GM12892 (cell line): ENCODE data around the gene CSNK2A1.
A peak's percentile ranks its signal among the peaks of the same experiment; 100 is the strongest.
"Not testable (repeated sequence)": the region's sequence is repeated elsewhere in the genome, so short reads cannot be mapped to it uniquely, and the experiment has no call there.

Experiments
- DNase-seq: peaks from one replicate; pipeline ENCODE4 v3.0.0; 2011; ENCODE audit not compliant: insufficient read length
- FAIRE-seq: peaks from 2 replicates; lab custom pipeline; 2011; peaks lifted over from hg19 to GRCh38; lab: Jason Lieb, UNC
- POLR2A ChIP-seq: IDR thresholded peaks from 2 replicates; pipeline ENCODE4 v1.6.1; 2011; ENCODE audit warnings: low read depth, low read length, control low read depth
- POLR2AphosphoS5 ChIP-seq: IDR thresholded peaks from 2 replicates; pipeline ENCODE4 v1.6.1; 2011; ENCODE audit warnings: low read depth, low read length, control low read depth
- TAF1 ChIP-seq: IDR thresholded peaks from 2 replicates; pipeline ENCODE4 v1.6.1; 2011; ENCODE audit warnings: low read depth, mild to moderate bottlenecking, control low read depth, low read length, borderline replicate concordance

Gene CSNK2A1

DNA sequence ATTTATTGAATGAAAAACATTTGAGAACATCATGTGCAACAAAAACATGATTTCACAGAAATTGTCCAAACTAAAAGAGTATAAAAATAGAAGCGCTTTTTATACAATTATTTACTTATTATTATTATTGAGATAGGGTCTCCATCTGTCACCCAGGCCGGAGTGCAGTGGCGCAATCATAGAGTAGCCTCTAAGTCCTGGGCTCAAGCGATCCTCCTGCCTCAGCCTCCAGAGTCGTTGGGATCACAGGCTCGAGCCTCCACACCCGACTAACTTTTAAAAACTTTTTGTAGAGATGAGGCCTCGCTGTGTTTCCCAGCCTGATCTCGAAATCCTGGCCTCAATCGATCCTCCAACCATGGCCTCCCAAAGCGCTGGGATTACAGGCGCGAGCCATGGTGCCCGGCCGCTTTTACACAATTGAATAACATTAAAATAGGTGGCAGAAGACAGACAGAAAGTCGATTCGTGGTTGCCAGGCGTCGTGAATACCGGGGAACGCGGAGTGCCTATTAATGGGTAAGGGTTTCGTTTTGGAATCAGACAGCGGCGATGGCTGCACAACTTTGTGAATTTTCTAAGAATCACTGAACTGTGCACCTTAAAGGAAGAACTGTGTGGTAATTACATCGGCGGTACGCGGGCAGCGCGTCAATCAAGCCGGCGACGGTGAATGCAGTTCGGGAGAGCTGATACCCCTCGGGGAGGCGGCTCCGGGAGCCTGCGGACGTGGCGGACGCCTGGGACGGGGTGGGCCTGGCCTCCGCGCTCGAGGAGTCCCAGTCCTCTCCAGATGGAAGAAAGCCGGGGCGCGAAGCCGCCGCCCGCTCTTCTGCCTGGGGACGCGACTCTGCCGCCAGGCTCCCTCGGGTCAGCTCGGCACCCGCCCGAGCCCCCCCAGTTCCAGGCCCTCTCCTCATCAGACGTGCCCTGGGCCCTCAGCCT is 82.1 kb downstream of the CSNK2A1 start:
- FAIRE-seq (peak; percentile 46), DNase-seq (no peak)
- TF ChIP-seq POLR2A (no peak), POLR2AphosphoS5 (no peak), TAF1 (0 out of 2 replicates have a peak, but pooled peaks have one; percentile 3)

DNA sequence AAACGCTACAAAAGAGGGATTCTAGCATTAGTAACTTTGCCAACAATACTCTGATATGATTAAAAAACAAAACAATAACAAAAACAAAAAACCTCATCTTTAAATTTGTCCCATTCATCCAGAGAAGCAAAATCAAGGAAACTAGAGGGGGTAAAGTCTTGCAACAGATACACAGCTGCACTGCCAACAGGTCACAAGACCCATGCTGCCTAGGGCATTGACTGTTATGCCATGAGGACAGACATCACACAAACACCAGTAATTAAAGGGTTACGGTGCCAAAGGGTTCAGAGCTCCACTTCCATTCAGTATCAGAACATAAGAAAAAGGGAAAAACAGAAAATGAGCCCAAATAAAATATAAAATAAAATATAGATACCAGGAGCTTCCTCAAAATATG is 82.9 kb downstream of the CSNK2A1 start:
- DNase-seq (no peak), FAIRE-seq (no peak)
- no peak for TF ChIP-seq POLR2A
- TF ChIP-seq POLR2AphosphoS5 = no peak
- no peak for TF ChIP-seq TAF1

DNA sequence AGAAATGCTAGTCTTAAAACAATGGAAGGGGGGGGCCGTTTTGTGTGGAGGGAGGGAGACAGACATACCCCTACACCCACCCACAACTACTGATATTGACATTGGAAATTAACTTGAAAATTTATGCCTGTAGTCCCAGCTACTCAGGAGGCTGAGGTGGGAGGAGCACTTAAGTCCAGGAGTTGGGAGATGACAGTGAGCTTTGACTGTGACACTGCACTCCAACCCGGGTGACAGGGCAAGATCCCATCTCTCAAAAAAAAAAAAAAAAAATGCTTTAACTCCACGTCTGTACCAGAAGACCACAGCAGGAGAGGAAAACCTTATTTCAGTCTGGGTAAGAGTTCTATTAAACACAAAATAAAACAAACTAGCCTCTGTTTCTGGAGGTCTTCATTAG is 83.4 kb downstream of the CSNK2A1 start:
- DNase-seq (no peak), FAIRE-seq (no peak)
- TF ChIP-seq POLR2AphosphoS5 (no peak), POLR2A (no peak), TAF1 (no peak)

DNA sequence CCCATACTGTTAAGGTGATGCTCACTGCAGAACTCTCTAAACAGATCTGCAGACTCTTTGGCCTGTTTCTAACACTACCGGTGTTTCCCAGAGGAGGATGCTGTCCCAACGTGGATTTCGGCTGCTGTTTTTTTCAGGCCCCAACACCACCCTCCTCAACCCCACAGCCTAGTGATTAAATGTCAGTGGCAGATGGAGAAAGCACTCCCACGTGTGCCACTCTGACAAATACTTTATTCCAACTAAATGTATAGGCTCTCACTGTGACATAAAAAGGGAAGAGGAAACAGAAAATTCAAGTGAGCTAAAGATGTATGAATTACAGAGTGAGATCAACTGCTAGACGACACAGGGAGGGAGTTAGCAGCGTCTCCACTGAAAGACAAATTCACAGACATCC is 84.8 kb downstream of the CSNK2A1 start:
- no peak for FAIRE-seq
- TF ChIP-seq POLR2AphosphoS5 = no peak
- no peak for TF ChIP-seq TAF1
- no peak for TF ChIP-seq POLR2A
- DNase-seq = no peak

DNA sequence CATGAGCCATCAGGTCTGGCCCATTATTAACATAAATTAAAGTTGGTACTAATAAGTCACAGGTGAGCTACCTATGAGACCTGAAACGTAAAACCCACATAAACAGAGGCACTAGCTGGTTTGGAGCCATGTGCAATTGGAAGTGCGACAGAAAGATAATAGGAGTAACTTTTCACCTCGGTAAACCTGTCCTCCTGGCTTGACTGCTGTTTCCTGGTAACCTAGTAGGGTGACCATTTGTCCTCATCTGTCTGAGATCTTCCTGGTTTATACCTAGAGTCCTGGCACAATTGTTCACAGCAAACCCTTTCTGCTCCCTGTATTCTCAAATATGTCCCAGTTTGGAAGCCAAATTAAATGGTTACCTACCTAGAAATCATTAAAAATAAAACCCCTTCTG is 88.6 kb downstream of the CSNK2A1 start:
- FAIRE-seq = no peak
- TF ChIP-seq TAF1 = no peak
- TF ChIP-seq POLR2A = no peak
- TF ChIP-seq POLR2AphosphoS5 = no peak
- DNase-seq = no peak

DNA sequence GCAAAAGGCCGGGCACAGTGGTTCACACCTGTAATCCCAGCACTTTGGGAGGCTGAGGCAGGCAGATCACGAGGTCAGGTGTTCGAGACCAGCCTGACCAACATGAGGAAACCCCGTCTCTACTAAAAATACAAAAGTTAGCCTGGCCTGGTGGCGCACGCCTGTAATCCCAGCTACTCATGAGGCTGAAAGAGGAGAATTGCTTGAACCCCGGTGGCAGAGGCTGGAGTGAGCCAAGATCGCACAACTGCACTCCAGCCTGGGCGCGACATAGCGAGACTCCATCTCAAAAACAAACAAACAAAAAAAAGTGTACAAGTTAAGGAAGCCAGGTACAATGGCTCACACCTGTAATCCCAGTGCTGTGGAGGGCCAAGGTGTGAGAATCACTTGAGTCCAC is 91.6 kb downstream of the CSNK2A1 start:
- DNase-seq, FAIRE-seq: not testable (repeated sequence)

DNA sequence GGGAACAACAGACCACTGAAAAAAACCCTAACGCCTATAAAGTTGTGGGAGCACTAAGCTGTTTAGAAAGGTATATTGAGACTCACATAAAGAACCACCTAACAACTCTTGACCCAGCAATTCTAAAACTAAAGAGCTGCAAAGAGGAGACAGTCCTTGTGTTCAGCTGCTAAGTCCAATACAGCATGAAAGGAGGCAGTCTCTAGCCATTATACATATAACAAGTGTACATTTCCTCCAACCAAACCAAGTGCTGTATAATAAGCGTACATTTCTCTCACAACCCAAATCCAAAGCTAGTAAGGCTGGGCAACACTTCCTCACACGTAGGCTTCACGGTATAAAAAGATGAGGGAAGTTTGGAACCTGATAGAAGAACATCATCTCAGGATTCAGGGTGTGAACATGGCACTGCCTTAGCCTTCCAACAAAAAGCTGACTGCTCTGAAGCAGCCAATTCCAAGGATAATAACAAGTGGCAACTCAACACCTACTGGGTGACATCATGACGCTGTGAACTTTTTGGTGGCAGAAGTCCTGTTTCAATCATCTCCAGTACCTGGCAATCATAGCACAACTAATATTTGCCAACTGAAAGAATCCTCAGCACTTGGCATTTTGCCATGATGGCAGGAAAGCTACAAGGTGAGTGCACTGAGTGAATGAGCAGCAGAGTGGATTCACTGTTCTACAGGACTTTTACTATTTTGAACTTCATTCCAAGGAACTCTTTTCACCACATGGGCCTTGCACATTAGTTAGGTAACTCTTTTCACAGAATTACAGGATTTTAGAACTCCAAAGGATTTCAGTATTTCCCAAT is 97.9 kb downstream of the CSNK2A1 start:
- no peak for TF ChIP-seq POLR2AphosphoS5
- TF ChIP-seq POLR2A = no peak
- TF ChIP-seq TAF1 = no peak
- DNase-seq (no peak), FAIRE-seq (no peak)

DNA sequence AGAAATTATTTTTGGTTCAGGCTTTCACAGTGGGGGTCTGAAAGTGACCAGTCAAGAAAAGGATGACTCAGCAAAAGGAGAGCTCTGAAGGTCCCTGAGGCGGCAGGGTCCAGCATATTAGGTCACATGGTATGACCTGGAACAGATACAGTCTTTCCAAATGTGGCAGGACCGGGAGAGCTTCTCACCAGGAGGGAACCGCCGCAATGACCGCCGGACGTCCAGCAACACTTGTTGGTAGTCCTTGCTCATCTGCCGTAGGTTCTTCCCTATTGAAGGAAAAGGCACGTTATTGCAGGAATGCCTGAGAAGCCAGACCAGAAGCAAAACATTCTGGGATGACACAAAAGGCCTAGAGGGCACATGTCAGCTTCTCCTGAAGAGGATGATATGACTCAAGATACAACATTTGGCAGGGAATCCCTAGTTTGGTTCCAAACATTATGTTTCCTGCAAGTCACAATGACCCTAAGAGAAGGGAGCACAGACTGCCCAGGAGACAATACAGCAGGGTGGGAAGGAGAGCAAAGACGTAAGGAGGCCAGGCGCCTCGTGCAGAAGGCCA is 98.6 kb downstream of the CSNK2A1 start:
- no peak for FAIRE-seq
- no peak for TF ChIP-seq POLR2A
- TF ChIP-seq TAF1 = no peak
- DNase-seq = no peak

DNA sequence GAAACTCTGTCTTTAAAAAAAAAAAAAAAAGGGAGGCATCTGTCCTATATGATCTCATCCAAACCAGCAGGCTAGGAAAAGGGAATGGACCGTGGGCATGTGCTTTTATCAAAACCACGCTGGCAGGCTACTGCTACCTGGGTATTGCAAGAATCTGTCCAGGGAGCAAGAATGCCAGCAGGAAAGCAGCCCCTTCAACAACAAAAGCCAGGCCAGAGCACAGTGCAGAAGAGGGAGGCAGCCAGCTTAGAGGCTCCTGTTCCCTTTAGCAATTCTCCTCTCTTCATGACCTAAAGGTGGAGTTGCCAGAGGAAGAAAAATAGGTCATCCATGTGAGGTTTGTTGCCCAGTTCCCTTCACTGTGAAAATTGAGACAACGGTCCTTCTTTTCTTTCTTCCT is 99.5 kb downstream of the CSNK2A1 start:
- no peak for FAIRE-seq

DNA sequence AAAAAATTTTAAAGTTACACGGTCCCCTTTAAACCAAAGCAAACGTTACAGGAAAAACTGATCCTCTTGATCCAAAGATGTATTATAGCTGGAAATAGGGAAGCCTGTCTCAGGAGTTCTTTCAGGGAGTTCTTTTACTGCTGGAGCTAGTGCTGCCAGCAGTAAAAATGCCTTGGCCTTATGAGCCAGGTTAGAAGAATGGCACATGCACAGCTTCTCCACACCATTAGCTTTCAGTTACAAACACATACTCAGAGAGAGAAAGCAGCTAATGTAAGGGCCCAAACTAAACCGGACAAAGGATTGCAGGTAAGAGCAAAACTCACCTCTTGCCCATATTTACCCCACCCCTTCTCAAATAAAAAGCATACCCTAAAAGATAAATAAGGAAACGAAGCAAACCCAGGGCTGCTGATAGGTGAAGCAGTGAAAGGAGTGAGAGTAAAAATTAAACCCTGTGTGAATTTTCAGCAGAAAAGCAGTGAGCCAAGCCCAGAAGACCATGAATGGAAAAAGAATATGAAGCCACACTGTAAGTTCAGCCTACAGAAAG is 100.3 kb downstream of the CSNK2A1 start:
- TF ChIP-seq TAF1 (no peak), POLR2AphosphoS5 (no peak), POLR2A (no peak)
- DNase-seq = no peak
- no peak for FAIRE-seq

More for the DNA sequence above, 99.5 kb downstream of the CSNK2A1 start:
- DNase-seq = no peak
- TF ChIP-seq POLR2AphosphoS5 (no peak), POLR2A (no peak), TAF1 (no peak)

DNA sequence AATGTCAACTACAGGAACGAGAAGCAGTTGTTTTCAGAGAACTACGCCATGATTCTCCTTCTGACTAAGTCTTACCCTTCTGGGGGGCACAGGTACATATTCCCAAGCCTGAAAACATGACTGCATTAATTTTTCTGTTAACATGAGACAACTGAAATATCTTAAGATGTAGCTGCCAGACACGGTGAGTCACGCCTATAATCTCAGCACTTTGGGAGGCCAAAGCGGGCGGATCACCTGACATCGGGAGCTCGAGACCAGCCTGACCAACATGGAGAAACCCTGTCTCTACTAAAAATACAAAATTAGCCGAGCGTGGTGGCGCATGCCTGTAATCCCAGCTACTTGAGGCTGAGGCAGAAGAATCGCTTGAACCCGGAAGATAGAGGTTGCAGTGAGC is 103.0 kb downstream of the CSNK2A1 start:
- DNase-seq = no peak
- FAIRE-seq = no peak
- no peak for TF ChIP-seq POLR2AphosphoS5
- TF ChIP-seq POLR2A = no peak
- no peak for TF ChIP-seq TAF1
